8988T (cell line): ENCODE data around the gene ANAPC2.

Experiments used
- DNase-seq: peaks from one replicate; pipeline ENCODE4 v3.0.0; 2011

Gene ANAPC2

DNA sequence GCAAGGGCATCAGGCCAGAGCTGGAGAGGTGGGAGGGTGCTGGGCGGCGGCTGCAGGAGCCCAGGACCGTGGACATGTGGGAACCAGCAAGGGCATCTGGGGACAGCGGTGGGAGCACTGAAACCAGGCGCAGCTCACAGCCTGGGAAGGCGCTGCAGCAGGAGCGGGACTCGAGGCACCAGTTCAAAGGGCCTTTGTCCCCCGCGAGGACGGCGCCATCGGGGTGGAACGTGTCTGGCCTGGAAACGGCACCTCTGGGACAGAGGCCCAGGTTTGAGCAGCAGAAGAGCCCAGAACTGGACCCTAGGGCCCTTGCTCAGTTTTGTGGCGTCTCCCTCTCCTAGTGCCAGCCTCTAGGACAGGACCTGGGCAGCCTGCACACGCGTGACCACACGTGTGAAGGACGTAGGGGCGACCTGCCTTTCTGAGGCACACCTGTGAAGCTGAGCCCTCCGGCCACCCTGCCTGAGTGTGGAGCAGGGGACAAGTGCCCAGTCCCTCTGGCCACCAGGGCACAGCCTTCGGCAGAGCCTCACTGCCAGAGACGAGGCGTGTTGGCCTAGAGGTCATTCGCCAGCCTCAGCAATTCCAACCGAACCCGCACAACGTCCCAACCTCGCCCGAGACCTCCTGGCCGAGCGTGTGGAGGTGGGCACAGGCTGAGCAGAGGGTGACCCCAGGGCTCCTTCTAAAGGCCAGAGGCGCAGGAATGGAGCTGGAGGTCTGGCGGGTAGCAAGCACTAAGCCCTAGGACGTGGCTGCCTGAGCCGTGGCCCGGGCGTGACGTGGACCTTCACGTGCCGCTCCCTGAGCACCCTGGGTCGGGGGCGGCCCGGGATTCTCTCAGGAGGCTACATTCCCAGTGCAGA is 14.3 kb downstream of the ANAPC2 start:
- no peak for DNase-seq

DNA sequence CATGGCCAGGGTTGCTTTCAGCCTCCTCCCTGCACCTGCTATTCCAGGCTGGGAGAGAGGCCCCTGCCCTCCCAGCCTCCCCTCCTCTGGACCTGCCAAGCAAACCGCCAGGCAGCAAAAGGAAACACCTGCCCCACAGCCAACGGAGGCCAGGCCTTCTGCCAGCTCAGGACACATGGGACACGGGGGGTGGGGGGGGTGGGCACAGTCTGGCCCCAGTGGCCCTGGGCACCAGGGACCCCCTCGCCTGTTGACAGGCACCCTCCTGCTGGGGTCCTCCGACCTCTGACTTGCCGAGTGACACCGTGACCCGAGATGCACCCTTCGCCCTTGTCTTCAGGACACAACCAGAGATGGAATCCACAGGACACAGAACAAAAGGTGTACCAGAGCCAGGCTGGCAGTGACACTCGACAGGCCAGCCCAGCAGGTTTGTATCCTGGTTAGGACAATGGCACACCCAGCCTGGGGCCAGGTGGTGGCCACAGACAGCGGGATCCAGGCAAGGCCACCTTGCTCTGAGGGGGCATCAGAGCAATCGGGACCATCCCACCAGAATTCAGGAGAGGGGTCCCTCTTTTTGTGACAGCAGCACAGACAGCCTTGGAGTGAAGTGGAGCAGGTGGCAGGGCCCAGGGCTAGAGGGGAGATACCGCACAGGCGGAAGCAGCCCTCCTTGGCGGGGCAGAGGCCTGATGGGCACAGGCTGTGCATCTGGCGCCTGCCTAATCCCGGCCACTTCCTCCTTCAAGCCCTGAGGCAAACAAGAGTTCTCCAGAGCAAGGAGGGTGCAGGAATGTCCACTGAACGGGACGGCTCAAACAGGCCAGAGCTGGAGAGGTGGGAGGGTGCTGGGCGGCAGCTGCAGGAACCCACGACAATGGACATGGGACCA is 15.2 kb downstream of the ANAPC2 start:
- DNase-seq, result no peak

- DNase-seq, result no peak
Observed at GRCh38 chr9:137171149-137171900, 17.0 kb downstream of the ANAPC2 start.

DNA sequence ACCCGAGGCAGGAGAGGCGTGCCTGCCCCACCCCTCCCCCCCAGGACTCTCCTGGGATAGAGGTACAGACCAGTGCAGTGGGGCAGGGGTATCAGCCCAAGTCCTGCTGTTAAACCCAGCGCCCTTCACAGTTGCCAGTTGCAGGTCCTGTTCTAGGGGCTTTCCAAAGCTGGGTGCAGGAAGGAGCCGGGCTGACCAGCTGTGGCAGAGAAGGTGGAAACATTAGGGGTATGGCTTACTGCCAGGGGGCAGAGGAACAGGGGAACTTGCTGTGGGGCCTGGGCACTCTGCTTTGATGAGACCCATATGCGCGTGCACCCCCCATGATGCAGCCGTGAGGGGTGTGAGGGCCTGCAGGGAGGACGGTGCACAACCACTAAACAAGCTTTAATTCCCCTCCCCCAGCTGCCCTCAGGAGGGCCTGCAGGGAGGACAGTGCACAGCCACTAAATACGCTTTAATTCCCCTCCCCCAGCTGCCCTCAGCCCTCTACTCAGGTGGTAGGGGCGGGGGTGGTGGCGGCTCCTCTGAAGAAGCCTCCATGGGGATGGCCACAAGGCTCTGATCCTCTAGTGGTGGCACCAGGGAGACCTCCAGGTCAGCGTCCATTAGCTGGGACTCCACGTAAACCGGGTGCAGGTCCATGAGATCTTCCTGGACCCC is 17.7 kb downstream of the ANAPC2 start:
- no peak for DNase-seq

GRCh38 chr9:137169896-137170358 is 18.4 kb downstream of the ANAPC2 start, which contains the start of gene LRRC26:
TSS of gene LRRC26 (minus strand) at chr9:137170051. CDS start at chr9:137169943, 108 bp downstream.
- no peak for DNase-seq

DNA sequence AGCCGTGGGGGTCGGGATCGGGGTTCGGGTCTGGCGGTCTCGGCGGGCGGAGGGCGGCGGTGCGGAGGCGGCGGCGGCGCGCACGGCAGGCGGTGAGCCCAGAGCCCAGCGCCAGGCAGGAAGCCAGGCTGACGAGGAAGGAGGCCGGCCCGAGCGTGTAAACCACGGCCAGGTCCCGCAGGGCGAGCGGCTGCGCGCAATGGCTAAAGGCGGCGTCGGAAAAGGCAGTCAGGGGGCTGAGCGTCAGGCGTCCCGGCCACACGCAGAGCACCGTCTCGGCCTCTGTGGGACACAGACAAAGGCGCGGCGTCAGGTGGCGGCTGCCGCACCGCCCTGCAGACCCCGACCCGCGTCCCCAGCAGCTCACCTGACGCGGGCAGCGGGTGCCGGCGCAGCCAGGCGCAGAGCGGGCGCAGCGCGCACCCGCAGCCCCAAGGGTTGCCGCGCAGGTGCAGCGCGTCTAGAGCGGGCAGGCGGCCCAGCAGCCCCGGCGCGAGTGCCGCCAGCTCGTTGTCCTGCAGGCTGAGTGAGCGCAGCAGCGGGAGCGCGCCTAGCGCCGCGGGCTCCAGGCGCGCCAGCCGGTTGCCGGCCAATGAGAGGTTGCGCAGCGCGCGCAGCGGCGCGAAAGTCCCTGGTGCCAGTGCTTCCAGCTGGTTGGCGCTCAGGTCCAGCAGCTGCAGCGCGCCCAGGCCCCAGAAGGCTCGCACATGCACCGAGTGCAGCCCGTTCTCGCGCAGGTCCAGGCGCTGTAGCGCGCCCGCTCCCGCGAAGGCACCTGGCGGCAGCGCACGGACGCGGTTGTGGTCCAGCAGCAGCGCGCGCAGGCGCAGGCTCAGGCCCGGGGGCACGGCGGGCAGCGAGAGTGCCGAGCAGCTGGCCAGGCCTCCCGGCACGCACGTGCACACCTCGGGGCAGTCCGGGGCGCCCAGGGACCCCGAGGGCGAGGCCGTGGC is 19.2 kb downstream of the ANAPC2 start:
- peak; percentile 100 for DNase-seq

DNA sequence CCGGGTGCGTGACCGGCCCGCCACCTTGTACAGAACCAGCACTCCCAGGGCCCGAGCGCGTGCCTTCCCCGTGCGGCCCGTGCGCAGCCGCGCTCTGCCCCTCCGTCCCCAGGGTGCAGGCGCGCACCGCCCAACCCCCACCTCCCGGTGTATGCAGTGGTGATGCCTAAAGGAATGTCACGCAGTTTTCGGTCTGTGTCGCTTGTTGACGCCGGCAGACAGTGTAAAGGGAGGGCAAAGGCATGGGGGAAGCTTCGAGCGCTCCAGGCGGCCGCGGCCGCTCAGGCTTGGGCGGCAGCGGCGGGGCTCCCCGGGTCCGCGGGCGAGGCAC is 19.8 kb downstream of the ANAPC2 start:
- DNase-seq, result peak; percentile 87

GRCh38 chr9:137167747-137168572 is 20.4 kb downstream of the ANAPC2 start:
- peak; percentile 89 for DNase-seq

GRCh38 chr9:137167277-137167746 is 21.0 kb downstream of the ANAPC2 start:
- DNase-seq, result no peak

GRCh38 chr9:137166380-137167229 is 21.8 kb downstream of the ANAPC2 start:
- DNase-seq, result no peak

- DNase-seq, result no peak
Observed at GRCh38 chr9:137165250-137165836, 23.0 kb downstream of the ANAPC2 start.

- no peak for DNase-seq
Observed at GRCh38 chr9:137164370-137165249, 23.8 kb downstream of the ANAPC2 start.

DNA sequence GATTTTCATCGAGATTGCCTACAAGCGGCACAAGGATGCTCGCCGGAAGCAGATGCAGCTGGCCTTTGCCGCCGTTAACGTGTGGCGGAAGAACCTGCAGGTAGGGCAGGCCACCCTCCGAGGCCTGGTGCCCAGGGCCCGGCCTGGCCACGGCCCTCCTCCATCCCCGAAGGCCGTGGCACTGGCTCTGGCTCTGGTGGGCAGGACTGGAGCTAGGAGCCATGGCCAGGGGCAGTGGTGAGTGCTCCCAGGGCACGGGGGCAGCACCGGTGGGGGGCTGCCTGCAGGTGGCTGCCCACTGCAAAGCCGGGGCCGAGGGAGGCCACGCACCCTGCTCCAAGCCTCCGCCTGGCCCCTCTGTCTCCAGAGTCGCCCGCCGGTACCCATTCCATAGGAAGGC is 24.6 kb downstream of the ANAPC2 start:
- DNase-seq, result no peak

DNA sequence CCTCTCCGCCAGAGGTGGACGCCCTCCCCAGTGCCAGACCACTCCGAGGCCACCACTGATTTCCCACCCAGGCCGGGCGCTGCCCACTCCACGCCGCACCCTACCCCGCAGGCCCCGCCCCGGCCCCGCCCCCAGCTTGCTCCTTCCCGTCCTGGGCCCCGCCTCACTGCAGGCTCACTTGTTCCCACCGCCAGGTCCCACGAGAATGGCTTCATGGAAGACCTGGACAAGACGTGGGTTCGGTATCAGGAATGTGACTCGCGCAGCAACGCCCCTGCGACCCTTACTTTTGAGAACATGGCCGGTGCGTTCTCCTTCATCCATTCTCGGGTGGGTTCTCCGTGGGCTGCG is 25.0 kb downstream of the ANAPC2 start:
- no peak for DNase-seq

DNA sequence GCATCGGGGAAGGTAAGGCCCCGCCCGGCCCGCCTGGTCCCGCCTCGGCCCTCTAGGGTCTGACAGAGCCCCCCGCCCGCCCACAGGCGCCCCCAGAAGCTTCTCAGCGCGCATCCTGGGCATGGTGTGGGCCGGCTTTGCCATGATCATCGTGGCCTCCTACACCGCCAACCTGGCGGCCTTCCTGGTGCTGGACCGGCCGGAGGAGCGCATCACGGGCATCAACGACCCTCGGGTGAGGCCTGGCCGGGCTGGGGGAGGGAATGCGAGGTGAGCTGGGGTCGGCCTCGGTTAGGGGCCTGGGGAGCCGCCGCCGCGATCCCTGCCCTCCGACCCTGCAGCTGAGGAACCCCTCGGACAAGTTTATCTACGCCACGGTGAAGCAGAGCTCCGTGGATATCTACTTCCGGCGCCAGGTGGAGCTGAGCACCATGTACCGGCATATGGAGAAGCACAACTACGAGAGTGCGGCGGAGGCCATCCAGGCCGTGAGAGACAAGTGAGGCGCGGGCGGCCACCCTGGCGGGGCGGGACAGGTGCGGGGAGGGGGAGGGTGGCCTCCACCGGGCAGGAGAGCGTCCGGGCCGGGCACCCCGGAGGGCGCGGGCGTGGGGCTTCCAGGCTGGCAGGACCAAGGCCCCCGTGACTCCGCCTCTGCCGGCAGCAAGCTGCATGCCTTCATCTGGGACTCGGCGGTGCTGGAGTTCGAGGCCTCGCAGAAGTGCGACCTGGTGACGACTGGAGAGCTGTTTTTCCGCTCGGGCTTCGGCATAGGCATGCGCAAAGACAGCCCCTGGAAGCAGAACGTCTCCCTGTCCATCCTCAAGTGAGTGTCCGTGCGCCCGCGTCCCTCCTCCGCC is 25.6 kb downstream of the ANAPC2 start:
- no peak for DNase-seq

GRCh38 chr9:137161558-137162486 is 26.5 kb downstream of the ANAPC2 start:
- no peak for DNase-seq
